Activated CD8-positive, alpha-beta T cell treated with anti-CD3 and anti-CD28 coated beads for 36 hours (primary cell): Measurements from ENCODE around the gene PLLP. TPM values are rescaled to one million over a fixed set of nuclear protein-coding genes. Genes with fewer than 3 reads are reported as not detected.

Source experiments
- ATAC-seq: fragments of 200-7000 bp; cut with Tn5 transposase; one replicate; pipeline ENCODE4 v1.10.0; 2021; ENCODE audit warnings: mild to moderate bottlenecking, moderate library complexity
- CTCF ChIA-PET: fragments of 350-600 bp; sonication (Branson Sonifier 250); formaldehyde crosslinking; loops from one replicate; lab custom pipeline; 2021; ENCODE audit warnings: antibody characterized with exemption; lab: Charles Lee
- POLR2A ChIA-PET: fragments of 350-600 bp; sonication (Branson Sonifier 250); formaldehyde crosslinking; loops from one replicate; lab custom pipeline; 2021; ENCODE audit warnings: antibody characterized with exemption; lab: Charles Lee
- DNase-seq: peaks from one replicate; pipeline ENCODE4 v3.0.0-alpha.2; 2020
- H3K27ac Mint-ChIP-seq: one replicate; pipeline ENCODE4 v1.8.0; 2021; ENCODE audit warnings: mild to moderate bottlenecking, mixed read lengths
- H3K27me3 Mint-ChIP-seq: one replicate; pipeline ENCODE4 v1.8.0; 2021; ENCODE audit warnings: mixed read lengths
- H3K36me3 Mint-ChIP-seq: one replicate; pipeline ENCODE4 v1.8.0; 2021; ENCODE audit warnings: low read depth, mixed read lengths
- H3K4me1 Mint-ChIP-seq: one replicate; pipeline ENCODE4 v1.8.0; 2021; ENCODE audit warnings: low read depth, mixed read lengths
- H3K4me3 Mint-ChIP-seq: one replicate; pipeline ENCODE4 v1.8.0; 2021; ENCODE audit warnings: mild to moderate bottlenecking, moderate library complexity, mixed read lengths
- H3K9me3 Mint-ChIP-seq: one replicate; pipeline ENCODE4 v1.8.0; 2021; ENCODE audit warnings: mixed read lengths
- intact Hi-C: fragments of 100-400 bp; cut with micrococcal nuclease; formaldehyde crosslinking; loops from one replicate; pipeline ENCODE4 v1.10.0; 2022
- total RNA-seq, 2 experiments: library from RNA; stranded (reverse); gene quantifications; one replicate each; pipeline ENCODE4 v1.2.3, GENCODE V29; 2021
- TF ChIP-seq, protein P1 (sequence below): fragments of 200-600 bp; IDR thresholded peaks from one replicate; pipeline ENCODE4 v1.8.0; 2022; ENCODE audit warnings: antibody characterized with exemption, mild to moderate bottlenecking

PLLP gene
- total RNA-seq, 2 experiments from 2014 or later, result 0.51 to 0.65 TPM

DNA sequence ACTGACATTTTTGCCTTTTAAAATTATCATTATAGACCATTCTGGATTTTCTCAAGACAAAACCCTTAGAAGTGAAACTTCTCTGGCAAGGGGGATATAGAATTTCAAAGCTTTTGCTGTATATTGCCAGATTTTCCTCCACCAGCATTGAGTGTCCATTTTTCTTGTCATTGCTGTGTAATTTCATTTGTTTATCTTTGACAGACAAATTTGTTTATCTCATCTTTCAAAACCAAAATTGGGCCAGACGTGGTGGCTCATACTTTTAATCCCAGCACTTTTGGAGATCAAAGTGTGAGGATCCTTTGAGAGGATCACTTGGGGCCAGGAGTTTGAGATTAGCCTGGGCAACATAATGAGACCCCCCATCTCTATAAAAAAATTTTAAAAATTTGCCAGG, 55.4 kb downstream of the PLLP start:
- Mint-ChIP-seq H3K9me3 (no peaks in the 10 kb centered on the region), H3K27ac (no peak overlapping the region), H3K27me3 (no peaks in the 10 kb centered on the region), H3K36me3 (peaks cover 28% of the 10 kb centered on the region), H3K4me1 (no peaks in the 10 kb centered on the region), H3K4me3 (no peak overlapping the region)
- TF ChIP-seq, protein P1, sequence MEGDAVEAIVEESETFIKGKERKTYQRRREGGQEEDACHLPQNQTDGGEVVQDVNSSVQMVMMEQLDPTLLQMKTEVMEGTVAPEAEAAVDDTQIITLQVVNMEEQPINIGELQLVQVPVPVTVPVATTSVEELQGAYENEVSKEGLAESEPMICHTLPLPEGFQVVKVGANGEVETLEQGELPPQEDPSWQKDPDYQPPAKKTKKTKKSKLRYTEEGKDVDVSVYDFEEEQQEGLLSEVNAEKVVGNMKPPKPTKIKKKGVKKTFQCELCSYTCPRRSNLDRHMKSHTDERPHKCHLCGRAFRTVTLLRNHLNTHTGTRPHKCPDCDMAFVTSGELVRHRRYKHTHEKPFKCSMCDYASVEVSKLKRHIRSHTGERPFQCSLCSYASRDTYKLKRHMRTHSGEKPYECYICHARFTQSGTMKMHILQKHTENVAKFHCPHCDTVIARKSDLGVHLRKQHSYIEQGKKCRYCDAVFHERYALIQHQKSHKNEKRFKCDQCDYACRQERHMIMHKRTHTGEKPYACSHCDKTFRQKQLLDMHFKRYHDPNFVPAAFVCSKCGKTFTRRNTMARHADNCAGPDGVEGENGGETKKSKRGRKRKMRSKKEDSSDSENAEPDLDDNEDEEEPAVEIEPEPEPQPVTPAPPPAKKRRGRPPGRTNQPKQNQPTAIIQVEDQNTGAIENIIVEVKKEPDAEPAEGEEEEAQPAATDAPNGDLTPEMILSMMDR, result no peak
- ChIA-PET POLR2A (interaction anchor here (0.6 to 1.2 kb wide), 2 partner anchors 10 to 80 kb away, joined by 3 to 4 read pairs; no protein-coding TSS in a partner anchor), CTCF (no interaction called here)
- ATAC-seq (no peak), DNase-seq (no peak)
- intact Hi-C loops, result no loop called here

DNA sequence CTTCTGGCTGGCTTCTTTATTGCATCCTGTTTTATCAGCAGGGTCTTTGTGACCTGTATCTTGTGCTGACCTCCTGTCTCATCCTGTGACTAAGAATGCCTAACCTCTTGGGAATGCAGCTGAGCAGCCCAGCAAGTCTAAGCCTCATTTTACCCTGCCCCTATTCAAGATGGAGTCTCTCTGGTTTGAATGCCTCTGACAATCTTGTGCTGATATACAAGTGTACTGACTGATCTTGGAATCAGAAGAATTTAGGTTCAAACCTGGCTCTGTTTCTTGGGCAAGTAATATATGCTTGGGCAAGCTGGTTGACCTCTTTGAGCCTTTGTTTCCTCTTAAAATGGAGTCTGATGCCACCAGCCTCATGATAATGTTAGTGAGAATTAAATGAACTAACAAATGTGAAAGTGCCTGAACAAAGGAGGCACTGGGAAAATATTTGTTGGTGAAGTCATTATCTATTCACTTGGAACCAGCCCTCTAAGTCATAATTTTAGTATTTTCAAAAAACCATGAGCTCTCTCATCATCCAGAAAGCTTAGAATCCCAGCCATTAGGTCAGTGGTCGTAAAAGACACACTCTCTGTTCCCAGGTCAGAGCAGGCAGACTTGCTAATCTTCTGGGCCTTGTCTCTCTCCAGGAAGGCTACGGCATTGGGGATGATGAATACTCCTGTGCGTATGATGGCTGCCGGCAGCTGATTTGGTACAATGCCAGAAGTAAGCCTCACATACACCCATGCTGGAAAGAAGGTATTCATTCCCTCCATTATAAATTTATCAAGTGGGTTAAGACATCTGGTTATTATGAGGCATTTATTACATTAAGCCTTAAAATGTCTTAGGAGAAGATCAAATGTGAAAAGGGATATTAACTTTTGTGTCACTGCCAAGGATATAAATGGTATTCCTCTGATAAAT, 57.5 kb downstream of the PLLP start:
- Mint-ChIP-seq H3K4me1 (no peaks in the 10 kb centered on the region), H3K4me3 (no peak overlapping the region), H3K27ac (no peak overlapping the region), H3K9me3 (no peaks in the 10 kb centered on the region), H3K36me3 (peaks cover 28% of the 10 kb centered on the region), H3K27me3 (no peaks in the 10 kb centered on the region)
- no peak for DNase-seq
- intact Hi-C loops, result no loop called here
- ATAC-seq, result no peak
- TF ChIP-seq, protein P1, result no peak
- ChIA-PET POLR2A (no interaction called here), CTCF (no interaction called here)

- TF ChIP-seq, protein P1, result no peak
- CTCF ChIA-PET, result no interaction called here
- Mint-ChIP-seq H3K9me3 (no peaks in the 10 kb centered on the region), H3K4me3 (no peak overlapping the region), H3K36me3 (peaks cover 31% of the 10 kb centered on the region), H3K27ac (no peak overlapping the region), H3K27me3 (no peaks in the 10 kb centered on the region), H3K4me1 (no peaks in the 10 kb centered on the region)
- intact Hi-C loops, result no loop called here
- DNase-seq, result no peak
- POLR2A ChIA-PET, result no interaction called here
- ATAC-seq, result no peak
Measured at GRCh38 chr16:57225978-57226377, 58.5 kb downstream of the PLLP start.

DNA sequence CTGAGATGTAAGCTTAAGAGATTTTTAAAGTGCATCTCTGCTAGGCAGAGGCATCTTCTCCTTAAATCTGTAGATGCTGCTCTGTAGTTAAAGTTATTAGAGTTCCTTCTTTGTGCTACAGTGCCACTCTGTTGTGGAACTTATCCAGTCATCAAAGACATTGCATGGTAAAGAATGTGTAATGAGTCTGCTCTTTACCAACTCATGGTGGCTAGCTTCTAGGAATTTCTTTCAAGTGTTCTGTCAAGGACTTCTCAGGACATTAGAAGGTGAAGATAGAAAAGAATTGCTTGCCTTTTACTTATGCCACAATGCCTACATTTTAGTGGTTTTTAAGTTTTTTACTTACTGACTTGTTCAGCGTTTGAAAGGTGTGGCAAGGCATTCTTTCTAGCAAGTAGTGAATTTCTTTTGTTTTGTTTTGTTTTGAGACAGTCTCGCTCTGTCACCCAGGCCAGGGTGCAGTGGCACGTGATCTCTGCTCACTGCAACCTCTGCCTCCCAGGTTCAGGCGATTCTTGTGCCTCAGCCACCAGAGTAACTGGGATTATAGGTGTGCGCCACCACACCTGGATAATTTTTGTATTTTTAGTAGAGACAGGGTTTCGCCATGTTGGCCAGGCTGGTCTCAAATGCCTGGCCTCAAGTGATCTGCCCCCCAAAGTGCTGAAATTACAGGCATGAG, 59.7 kb downstream of the PLLP start:
- no peak overlapping the region for H3K27ac Mint-ChIP-seq
- POLR2A ChIA-PET, result no interaction called here
- intact Hi-C loops, result no loop called here
- peaks cover 32% of the 10 kb centered on the region for H3K36me3 Mint-ChIP-seq
- no peaks in the 10 kb centered on the region for H3K9me3 Mint-ChIP-seq
- no peak overlapping the region for H3K4me3 Mint-ChIP-seq
- TF ChIP-seq, protein P1, result no peak
- DNase-seq (no peak), ATAC-seq (no peak)
- no peaks in the 10 kb centered on the region for H3K4me1 Mint-ChIP-seq
- no peaks in the 10 kb centered on the region for H3K27me3 Mint-ChIP-seq
- CTCF ChIA-PET, result interaction anchor here (0.8 to 1.8 kb wide), 5 partner anchors 12 to 140 kb away, joined by 3 to 5 read pairs (median 3); no protein-coding TSS in a partner anchor

GRCh38 chr16:57223057-57223456, 61.4 kb downstream of the PLLP start:
- TF ChIP-seq, protein P1, result no peak
- CTCF ChIA-PET, result no interaction called here
- Mint-ChIP-seq H3K27ac (no peak overlapping the region), H3K9me3 (peaks cover 5% of the 10 kb centered on the region), H3K4me1 (peaks cover 2% of the 10 kb centered on the region), H3K4me3 (no peak overlapping the region), H3K27me3 (no peaks in the 10 kb centered on the region), H3K36me3 (peaks cover 46% of the 10 kb centered on the region)
- intact Hi-C loops, result no loop called here
- POLR2A ChIA-PET, result no interaction called here
- no peak for DNase-seq
- no peak for ATAC-seq
